H1 (cell line): ENCODE results near the gene DZIP1L. TPM values are rescaled to one million over a fixed set of nuclear protein-coding genes. Genes with fewer than 3 reads are reported as not detected.

ENCODE experiments used
- CTCF ChIA-PET: fragments of 300-600 bp; sonication (Branson Sonifier 250); formaldehyde crosslinking; loops from one replicate; lab custom pipeline; 2021; ENCODE audit not compliant: partially characterized antibody; lab: Charles Lee
- POLR2A ChIA-PET: fragments of 300-600 bp; sonication (Branson Sonifier 250); formaldehyde crosslinking; loops from one replicate; lab custom pipeline; 2021; ENCODE audit warnings: inconsistent platforms; ENCODE audit not compliant: partially characterized antibody; lab: Charles Lee
- DNase-seq, 2 experiments: peaks; one replicate each; pipeline versions ENCODE4 v3.0.0 to v3.0.0-alpha.2; 2010 to 2022; ENCODE audit warnings: low spot score in 2 of 2, low read depth in 1 of 2, mixed read lengths in 1 of 2
- FAIRE-seq: peaks from 2 replicates; lab custom pipeline; 2011; peaks lifted over from hg19 to GRCh38; lab: Jason Lieb, UNC
- H2AFZ ChIP-seq: 2 replicates; pipeline ENCODE4 v1.8.1; 2012; ENCODE audit warnings: low read length, inconsistent platforms
- H2AK5ac ChIP-seq: 2 replicates; pipeline ENCODE4 v1.6.1; 2013; ENCODE audit warnings: low read depth, low read length
- H2BK120ac ChIP-seq: replicated peaks from 2 replicates; pipeline ENCODE3; 2013; ENCODE audit warnings: low read depth, low read length, inconsistent platforms
- H2BK12ac ChIP-seq: 2 replicates; pipeline ENCODE4 v1.6.1; 2013; ENCODE audit warnings: low read depth, low read length
- H2BK15ac ChIP-seq: 2 replicates; pipeline ENCODE4 v1.6.1; 2013; ENCODE audit warnings: low read length
- H2BK20ac ChIP-seq: 2 replicates; pipeline ENCODE4 v1.6.1; 2013; ENCODE audit warnings: low read length
- H2BK5ac ChIP-seq: 2 replicates; pipeline ENCODE4 v1.6.1; 2013; ENCODE audit warnings: low read depth, low read length
- H3K14ac ChIP-seq: 2 replicates; pipeline ENCODE4 v1.6.1; 2013; ENCODE audit warnings: inconsistent platforms; ENCODE audit not compliant: insufficient read length
- H3K18ac ChIP-seq: 2 replicates; pipeline ENCODE4 v1.6.1; 2013; ENCODE audit warnings: low read length; ENCODE audit errors: extremely low read depth
- H3K23ac ChIP-seq: 2 replicates; pipeline ENCODE4 v1.6.1; 2013; ENCODE audit warnings: inconsistent platforms; ENCODE audit not compliant: insufficient read length
- H3K23me2 ChIP-seq: 2 replicates; pipeline ENCODE4 v1.6.1; 2013; ENCODE audit warnings: low read depth, low read length
- H3K27ac ChIP-seq: 2 replicates; pipeline ENCODE4 v1.6.1; 2011; ENCODE audit warnings: low read depth, low read length, inconsistent platforms
- H3K27me3 ChIP-seq, 4 experiments: replicated peaks in 1 of 4; 1 replicate in 1 of 4; 2 replicates in 3 of 4; pipeline versions ENCODE4 v1.6.1 to v1.8.1; 2011 to 2013; ENCODE audit warnings: low read length in 3 of 4, mild to moderate bottlenecking in 3 of 4, inconsistent platforms in 2 of 4, mixed read lengths in 2 of 4, moderate library complexity in 1 of 4; ENCODE audit not compliant: control insufficient read depth in 3 of 4, insufficient read depth in 3 of 4; ENCODE audit errors: extremely low read depth in 1 of 4
- H3K36me3 ChIP-seq, 4 experiments: 2 replicates each; pipeline versions ENCODE4 v1.6.1 to v1.8.1; 2011 to 2013; ENCODE audit warnings: mild to moderate bottlenecking in 4 of 4, low read length in 3 of 4, moderate library complexity in 2 of 4, control low read depth in 1 of 4, inconsistent platforms in 1 of 4; ENCODE audit not compliant: insufficient read depth in 4 of 4, control insufficient read depth in 2 of 4
- H3K4ac ChIP-seq: replicated peaks from 2 replicates; pipeline ENCODE3; 2013; ENCODE audit warnings: low read length, low read depth, mixed read lengths, inconsistent platforms; ENCODE audit not compliant: insufficient read length
- H3K4me1 ChIP-seq, 4 experiments: replicated peaks in 1 of 4; 1 replicate in 1 of 4; 2 replicates in 3 of 4; pipeline versions ENCODE4 v1.6.1 to v1.8.1; 2011 to 2013; ENCODE audit warnings: low read length in 3 of 4, inconsistent platforms in 2 of 4, mixed read lengths in 1 of 4; ENCODE audit not compliant: insufficient read depth in 4 of 4, control insufficient read depth in 3 of 4
- H3K4me2 ChIP-seq, 2 experiments: 2 replicates each; pipeline versions ENCODE4 v1.6.1 to v1.8.1; 2011 to 2013; ENCODE audit warnings: low read depth in 2 of 2, low read length in 2 of 2, control low read depth in 1 of 2, inconsistent platforms in 1 of 2, mild to moderate bottlenecking in 1 of 2; ENCODE audit not compliant: insufficient read depth in 1 of 2
- H3K4me3 ChIP-seq, 4 experiments: fragments of 200-600, 300-600 bp in 1 of 4; sonication (generic), shearing (Covaris generic), sonication (Bioruptor Twin) in 1 of 4; 2 replicates each; pipeline versions ENCODE4 v1.5.1 to v1.8.1; 2011 to 2016; ENCODE audit warnings: low read length in 4 of 4, low read depth in 3 of 4, control low read depth in 2 of 4, inconsistent platforms in 2 of 4, mild to moderate bottlenecking in 2 of 4, mixed read lengths in 1 of 4, moderate library complexity in 1 of 4; ENCODE audit not compliant: insufficient read depth in 2 of 4; ENCODE audit errors: extremely low read depth in 1 of 4
- H3K56ac ChIP-seq: replicated peaks from 2 replicates; pipeline ENCODE3; 2013; ENCODE audit warnings: low read depth, mild to moderate bottlenecking, mixed read lengths, low read length, inconsistent platforms; ENCODE audit not compliant: insufficient read length
- H3K79me1 ChIP-seq: 2 replicates; pipeline ENCODE4 v1.6.1; 2013; ENCODE audit warnings: low read depth, low read length, control low read depth
- H3K79me2 ChIP-seq, 2 experiments: 2 replicates each; pipeline versions ENCODE4 v1.6.1 to v1.8.1; 2012 to 2013; ENCODE audit warnings: low read length in 2 of 2, mild to moderate bottlenecking in 2 of 2, inconsistent platforms in 1 of 2; ENCODE audit not compliant: insufficient read depth in 2 of 2, control insufficient read depth in 1 of 2
- H3K9ac ChIP-seq, 4 experiments: replicated peaks in 1 of 4; 1 replicate in 1 of 4; 2 replicates in 3 of 4; pipeline versions ENCODE4 v1.6.1 to v1.8.1; 2011 to 2013; ENCODE audit warnings: low read depth in 3 of 4, low read length in 3 of 4, control low read depth in 2 of 4, mild to moderate bottlenecking in 2 of 4, moderate library complexity in 2 of 4, inconsistent platforms in 1 of 4; ENCODE audit errors: extremely low read depth in 1 of 4
- H3K9me3 ChIP-seq, 2 experiments: 2 replicates each; pipeline versions ENCODE4 v1.6.1 to v1.8.1; 2012 to 2013; ENCODE audit warnings: mild to moderate bottlenecking in 2 of 2, moderate library complexity in 2 of 2, control low read depth in 1 of 2, inconsistent platforms in 1 of 2, low read depth in 1 of 2, low read length in 1 of 2, mixed read lengths in 1 of 2; ENCODE audit not compliant: insufficient read depth in 2 of 2
- H4K20me1 ChIP-seq, 2 experiments: replicated peaks in 1 of 2; 2 replicates each; pipeline versions ENCODE3 to v1.8.1; 2011 to 2013; ENCODE audit warnings: inconsistent platforms in 2 of 2, low read length in 2 of 2, mild to moderate bottlenecking in 1 of 2; ENCODE audit not compliant: insufficient read depth in 2 of 2, control insufficient read depth in 1 of 2
- H4K5ac ChIP-seq: 2 replicates; pipeline ENCODE4 v1.6.1; 2013; ENCODE audit warnings: low read length, low read depth, mixed read lengths, inconsistent platforms; ENCODE audit not compliant: insufficient read length
- H4K8ac ChIP-seq: 2 replicates; pipeline ENCODE4 v1.8.0; 2013; ENCODE audit warnings: mild to moderate bottlenecking, moderate library complexity, low read length, inconsistent platforms; ENCODE audit not compliant: insufficient read depth; ENCODE audit errors: extremely low read depth
- H4K91ac ChIP-seq: replicated peaks from 2 replicates; pipeline ENCODE3; 2013; ENCODE audit warnings: low read length, mixed read lengths, inconsistent platforms; ENCODE audit not compliant: insufficient read length
- GABPA ChIP-seq: IDR thresholded peaks from 2 replicates; pipeline ENCODE4 v1.6.1; 2011; ENCODE audit warnings: mild to moderate bottlenecking, low read length, moderate library complexity, borderline replicate concordance; ENCODE audit not compliant: insufficient read depth
- KDM1A ChIP-seq: fragments of 200-600, 300-600 bp; sonication (generic); IDR thresholded peaks from 2 replicates; pipeline ENCODE4 v1.7.1; 2016; ENCODE audit warnings: mild to moderate bottlenecking, low read length, borderline replicate concordance
- POU5F1 ChIP-seq: IDR thresholded peaks from 2 replicates; pipeline ENCODE4 v1.6.1; 2011; ENCODE audit warnings: low read depth, mild to moderate bottlenecking, low read length, moderate library complexity
- SIN3A ChIP-seq, 2 experiments: IDR thresholded peaks in 1 of 2; conservative IDR thresholded peaks in 1 of 2; 2 replicates each; pipeline ENCODE4 v1.6.1; 2011 to 2012; ENCODE audit warnings: low read length in 2 of 2, improper control_type of control experiment in 1 of 2, low read depth in 1 of 2, mild to moderate bottlenecking in 1 of 2
- whole genome bisulfite sequencing, 2 experiments: shearing (Covaris generic) in 1 of 2; methylation state at CpG; one replicate each; pipeline versions ENCODE4 v1.1.6 to v1.1.7; 2013 to 2015; ENCODE audit warnings: low lambda C conversion rate in 2 of 2, mixed read lengths in 2 of 2, inconsistent platforms in 1 of 2, low coverage in 1 of 2, missing lambda C conversion rate in 1 of 2; ENCODE audit not compliant: insufficient replicate concordance in 2 of 2, insufficient coverage in 1 of 2, insufficient read length in 1 of 2; ENCODE audit errors: extremely low coverage in 1 of 2, missing lambda C conversion rate in 1 of 2; 5-methylcytosine and 5-hydroxymethylcytosine counted together
- polyA plus RNA-seq, 7 experiments: library from polyadenylated mRNA; depleted of rRNA in 3 of 7; stranded (reverse) in 5 of 7; unstranded in 2 of 7; fragments of >200 nt in 5 of 7; fragments of 200-250 nt in 2 of 7; gene quantifications; 1 replicate in 5 of 7; 2 replicates in 1 of 7; 4 replicates in 1 of 7; pipeline versions ENCODE4 v1.2.1 to v1.2.3, GENCODE V29; 2011 to 2013; ENCODE audit warnings: missing spikeins in 2 of 7, mixed read lengths in 2 of 7
- total RNA-seq: library from RNA; stranded (reverse); fragmentation: NEBNext Ultra II Directional; extraction: Animal tissue kit (Norgen Biotek cat#: 25700); gene quantifications from 2 replicates; pipeline ENCODE4 v1.2.1, GENCODE V29; 2021

Gene DZIP1L
- total and polyA plus RNA-seq, 2 of the 8 experiments (the other 6 are each of a cell fraction or from before 2014, with no cell fraction given), result 6.5 to 8.3 TPM

DNA sequence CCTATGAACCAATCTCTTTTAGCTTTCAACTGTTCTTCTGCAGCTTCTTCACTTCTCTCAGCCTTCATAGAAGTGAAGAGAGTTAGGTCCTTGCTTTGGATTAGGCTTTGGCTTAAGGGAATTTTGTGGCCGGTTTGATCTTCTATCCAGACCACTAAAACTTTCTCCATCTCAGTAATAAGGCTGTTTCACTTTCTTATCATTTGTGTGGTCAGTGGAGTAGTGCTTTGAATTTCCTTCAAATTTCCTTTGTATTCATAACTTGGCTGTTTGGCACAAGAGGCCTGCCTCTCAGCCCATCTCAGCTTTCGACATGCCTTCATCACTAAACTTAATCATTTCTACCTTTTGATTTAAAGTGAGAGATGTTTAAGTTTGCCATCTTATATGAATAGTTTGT, 21.7 kb downstream of the DZIP1L start:
- H3K4me2 ChIP-seq, result no peak overlapping the region
- no peak overlapping the region for H3K4me3 ChIP-seq
- no peak overlapping the region for H4K8ac ChIP-seq
- no peaks in the 10 kb centered on the region for H3K27me3 ChIP-seq
- no peak for DNase-seq
- H3K79me1 ChIP-seq, result no peaks in the 10 kb centered on the region
- no peak overlapping the region for H3K9ac ChIP-seq
- peaks cover 0 to 4% (median 1%) of the 10 kb centered on the region in 4 experiments; a peak in 3 of 8 replicates for H3K36me3 ChIP-seq
- no peak overlapping the region for H4K5ac ChIP-seq
- no peak for FAIRE-seq
- no peak overlapping the region for H2AK5ac ChIP-seq
- H2BK20ac ChIP-seq, result no peak overlapping the region
- H3K4me1 ChIP-seq, result peaks cover 0 to 2% (median 0%) of the 10 kb centered on the region in 4 experiments; a peak in 4 of 7 replicates
- no peak overlapping the region for H2BK120ac ChIP-seq
- WGBS, 2 experiments, result 44% methylated on average over 2 of the region's 2 CpGs; no CpG with 5 or more reads in 1 of the 2 experiments
- no peak overlapping the region for H2BK12ac ChIP-seq
- H2AFZ ChIP-seq, result no peak overlapping the region
- H3K14ac ChIP-seq, result no peak overlapping the region
- H2BK5ac ChIP-seq, result no peak overlapping the region
- no peak overlapping the region for H3K18ac ChIP-seq
- H3K9me3 ChIP-seq, result peaks cover 0 to 4% of the 10 kb centered on the region in 2 experiments; a peak in 1 of 4 replicates
- H3K79me2 ChIP-seq, result no peaks in the 10 kb centered on the region
- no peak overlapping the region for H3K27ac ChIP-seq
- no peak overlapping the region for H2BK15ac ChIP-seq
- no peak overlapping the region for H3K56ac ChIP-seq
- no peaks in the 10 kb centered on the region for H3K23me2 ChIP-seq
- no peak overlapping the region for H3K23ac ChIP-seq
- ChIA-PET CTCF (interaction anchor here (0.9 to 3.2 kb wide), 10 partner anchors 8 to 61 kb away, joined by 3 to 18 read pairs (median 5); partner anchors contain the start of gene DZIP1L), POLR2A (interaction anchor here (0.8 kb wide), 1 partner anchor 22 kb away, joined by 3 read pairs; the partner anchor contains the start of gene DZIP1L)
- no peak overlapping the region for H3K4ac ChIP-seq
- H4K91ac ChIP-seq, result no peak overlapping the region
- no peaks in the 10 kb centered on the region for H4K20me1 ChIP-seq
- TF ChIP-seq POU5F1 (no peak), KDM1A (no peak), SIN3A (conservative IDR thresholded peaks at IDR 0.05 in 1 of 2, IDR thresholded peaks at IDR 0.05 in 1 of 2; ENCODE audit: low read depth in 1 of 2, low read length in 2 of 2) (no peak), GABPA (no peak)
